Gastrocnemius medialis (tissue), 4 donors: Measurements from ENCODE around the gene DOCK6. TPM values are rescaled to one million over a fixed set of nuclear protein-coding genes. Genes with fewer than 3 reads are reported as not detected.

ENCODE experiments used
- ATAC-seq, 2 donors: fragments of 150-250 bp; one replicate each; pipeline ENCODE4 v1.9.1; 2016
- DNase-seq, 2 donors: peaks; one replicate each; pipeline ENCODE4 v3.0.0-alpha.2; 2019
- H3K27ac ChIP-seq, 4 donors: fragments of 200-600 bp; sonication (generic); 1 replicate in 1 of 4; 2 replicates in 3 of 4; pipeline ENCODE4 v1.5.1; 2016 to 2018; ENCODE audit warnings: mild to moderate bottlenecking in 2 of 4, moderate library complexity in 1 of 4
- H3K27me3 ChIP-seq, 3 donors: fragments of 200-600 bp; sonication (generic) in 2 of 3; 1 replicate in 1 of 3; 2 replicates in 2 of 3; pipeline versions ENCODE4 v1.5.1 to v1.6.0; 2016 to 2019; ENCODE audit warnings: mild to moderate bottlenecking in 1 of 3, moderate library complexity in 1 of 3
- H3K36me3 ChIP-seq, 2 donors: fragments of 200-600 bp; sonication (generic) in 1 of 2; one replicate each; pipeline ENCODE4 v1.5.1; 2017 to 2018
- H3K4me1 ChIP-seq, 2 donors: fragments of 200-600 bp; sonication (generic) in 1 of 2; one replicate each; pipeline ENCODE4 v1.5.1; 2016 to 2017; ENCODE audit warnings: mild to moderate bottlenecking in 2 of 2
- H3K4me3 ChIP-seq, 4 donors: fragments of 200-600 bp; sonication (generic) in 3 of 4; 1 replicate in 1 of 4; 2 replicates in 3 of 4; pipeline ENCODE4 v1.5.1; 2016 to 2019; ENCODE audit warnings: mild to moderate bottlenecking in 2 of 4
- H3K9me3 ChIP-seq, 3 donors: fragments of 200-600 bp; sonication (generic) in 2 of 3; 1 replicate in 1 of 3; 2 replicates in 2 of 3; pipeline ENCODE4 v1.5.1; 2016 to 2019
- CTCF ChIP-seq, 5 experiments: fragments of 450-650 bp in 3 of 5; fragments of 200-600 bp in 2 of 5; sonication (generic) in 2 of 5; IDR thresholded peaks in 4 of 5; conservative IDR thresholded peaks in 1 of 5; 1 replicate in 4 of 5; 2 replicates in 1 of 5; pipeline ENCODE4 v1.5.1; 2016 to 2019; ENCODE audit warnings: antibody characterized with exemption in 5 of 5, mild to moderate bottlenecking in 3 of 5, moderate library complexity in 3 of 5
- POLR2A ChIP-seq, 2 donors: fragments of 450-650 bp; IDR thresholded peaks; one replicate each; pipeline ENCODE4 v1.6.1; 2017; ENCODE audit warnings: antibody characterized with exemption in 2 of 2, mild to moderate bottlenecking in 2 of 2, moderate library complexity in 2 of 2
- in situ Hi-C, 4 donors: fragments of 200-750 bp; cut with MboI; loops; one replicate each; pipeline versions ENCODE4 v1.15.0 to v1.8.0; 2017; ENCODE audit warnings: low sequenced_read_pairs in 4 of 4
- intact Hi-C: fragments of 100-400 bp; cut with DNase I; formaldehyde crosslinking; loops from one replicate; pipeline ENCODE4 v1.15.1; 2023; ENCODE audit warnings: low total_unique reads
- total RNA-seq, 4 donors: library from RNA; depleted of rRNA; stranded (reverse); fragments of >200 nt; gene quantifications; one replicate each; pipeline versions ENCODE4 v1.1.0 to v1.2.3, GENCODE V29; 2016

Gene DOCK6
- total RNA-seq, result 1 to 10 TPM; 4.7 to 9.6 (median 5.8) TPM

GRCh38 chr19:11261971-11262839, at the start of gene DOCK6:
Gene DOCK6 (minus strand): TSS chr19:11262524. CDS start chr19:11262440, 84 bp downstream.
- Histone ChIP-seq H3K36me3 (no peaks in the 10 kb centered on the region), H3K27ac (peak within 1 kb of the TSS; percentile 78 to 88 (median 82)), H3K9me3 (no peaks in the 10 kb centered on the region), H3K4me3 (peak within 1 kb of the TSS; percentile 67 to 79 (median 76)), H3K4me1 (no peaks in the 10 kb centered on the region), H3K27me3 (peaks cover 11 to 20% (median 20%) of the 10 kb centered on the region in 3 donors)
- ATAC-seq, result peak in 1 of 2 donors; percentile 38
- DNase-seq, result no peak
- TF ChIP-seq CTCF (IDR thresholded peaks at IDR 0.05 in 4 of 5, conservative IDR thresholded peaks at IDR 0.05 in 1 of 5) (peak in 3 of 5 experiments; percentile 20 to 35 (median 27)), POLR2A (IDR thresholded peaks at IDR 0.05) (peak; percentile 15 to 37)
- intact Hi-C loops, result no loop called here
- in situ Hi-C loops, result no loop called here

- in situ Hi-C loops (no loop called here), intact Hi-C loops (no loop called here)
- TF ChIP-seq CTCF (IDR thresholded peaks at IDR 0.05 in 4 of 5, conservative IDR thresholded peaks at IDR 0.05 in 1 of 5), result no peak
- Histone ChIP-seq H3K27ac (no peak overlapping the region), H3K4me1 (no peaks in the 10 kb centered on the region), H3K27me3 (peaks cover 0 to 3% (median 3%) of the 10 kb centered on the region in 3 donors), H3K9me3 (no peaks in the 10 kb centered on the region), H3K4me3 (no peak overlapping the region), H3K36me3 (no peaks in the 10 kb centered on the region)
- DNase-seq (no peak), ATAC-seq (no peak)
These were observed 44.0 kb upstream of the DOCK6 start for GRCh38 chr19:11306337-11306736.

GRCh38 chr19:11304936-11305335, 42.6 kb upstream of the DOCK6 start:
- in situ Hi-C loops, result no loop called here
- TF ChIP-seq POLR2A (IDR thresholded peaks at IDR 0.05), result no peak
- TF ChIP-seq CTCF (IDR thresholded peaks at IDR 0.05 in 4 of 5, conservative IDR thresholded peaks at IDR 0.05 in 1 of 5), result no peak
- intact Hi-C loops, result no loop called here
- Histone ChIP-seq H3K36me3 (no peaks in the 10 kb centered on the region), H3K27ac (no peak overlapping the region), H3K4me1 (no peaks in the 10 kb centered on the region), H3K27me3 (peaks cover 0 to 3% (median 3%) of the 10 kb centered on the region in 3 donors), H3K9me3 (no peaks in the 10 kb centered on the region), H3K4me3 (no peak overlapping the region)
- ATAC-seq (no peak), DNase-seq (no peak)

- H3K27me3 ChIP-seq, result peaks cover 0 to 3% (median 3%) of the 10 kb centered on the region in 3 donors
- TF ChIP-seq CTCF (IDR thresholded peaks at IDR 0.05 in 4 of 5, conservative IDR thresholded peaks at IDR 0.05 in 1 of 5), result no peak
- no peak for TF ChIP-seq POLR2A (IDR thresholded peaks at IDR 0.05)
- H3K27ac ChIP-seq, result no peak overlapping the region
- H3K9me3 ChIP-seq, result no peaks in the 10 kb centered on the region
- no peak overlapping the region for H3K4me3 ChIP-seq
- ATAC-seq (no peak), DNase-seq (no peak)
- H3K4me1 ChIP-seq, result no peaks in the 10 kb centered on the region
- in situ Hi-C loops (no loop called here), intact Hi-C loops (no loop called here)
- H3K36me3 ChIP-seq, result no peaks in the 10 kb centered on the region
These were observed 38.4 kb upstream of the DOCK6 start for GRCh38 chr19:11300811-11301120.
